ENCODE measurements around the gene SCO2. TPM values are rescaled to one million over a fixed set of nuclear protein-coding genes. Genes with fewer than 3 reads are reported as not detected.
A peak's percentile ranks its signal among the peaks of the same experiment; 100 is the strongest.

SCO2 gene
- total RNA-seq, 2 donors from 2014 or later: 3.5 to 4.5 TPM

- DNase-seq (ENCODE audit: low spot score) (no peak), ATAC-seq (ENCODE audit: insufficient number of reproducible peaks, low FRiP score, low read depth) (peak; percentile 9)
- H3K27me3 ChIP-seq (replicated peaks; ENCODE audit: insufficient read depth): peaks cover 5% of the 10 kb centered on the region
- H3K36me3 ChIP-seq: no peaks in the 10 kb centered on the region
- no peaks in the 10 kb centered on the region for H3K9me3 ChIP-seq
- peak overlapping the region; percentile 72 to 83 for H3K27ac ChIP-seq
- TF ChIP-seq CTCF (IDR thresholded peaks at IDR 0.05): no peak
- peak overlapping the region; percentile 78 for H3K4me3 ChIP-seq
- H3K4me1 ChIP-seq (ENCODE audit: control insufficient read depth in 1 of 2, low read depth in 2 of 2): peaks cover 20 to 43% of the 10 kb centered on the region in 2 donors
These were observed 5.6 kb upstream of the SCO2 start for GRCh38 chr22:50530877-50531545.

GRCh38 chr22:50530580-50530876, 5.1 kb upstream of the SCO2 start:
- Histone ChIP-seq H3K9me3 (no peaks in the 10 kb centered on the region), H3K4me3 (peak overlapping the region; percentile 78), H3K27me3 (replicated peaks; ENCODE audit: insufficient read depth) (peaks cover 5% of the 10 kb centered on the region), H3K4me1 (ENCODE audit: control insufficient read depth in 1 of 2, low read depth in 2 of 2) (peaks cover 20 to 43% of the 10 kb centered on the region in 2 donors), H3K36me3 (no peaks in the 10 kb centered on the region), H3K27ac (peak overlapping the region; percentile 72 to 83)
- DNase-seq (ENCODE audit: low spot score) (no peak), ATAC-seq (ENCODE audit: insufficient number of reproducible peaks, low FRiP score, low read depth) (no peak)
- no peak for TF ChIP-seq CTCF (IDR thresholded peaks at IDR 0.05)

- no peak for DNase-seq (ENCODE audit: low spot score)
These were observed 4.6 kb upstream of the SCO2 start, which contains the start of gene TYMP for GRCh38 chr22:50529897-50530579. TSS of gene TYMP (minus strand) at chr22:50530012. CDS start at chr22:50529709, 303 bp downstream.

GRCh38 chr22:50529416-50529896, 4.1 kb upstream of the SCO2 start:
- peaks cover 24 to 50% of the 10 kb centered on the region in 2 donors for H3K4me1 ChIP-seq (ENCODE audit: control insufficient read depth in 1 of 2, low read depth in 2 of 2)
- H3K27ac ChIP-seq: peak overlapping the region; percentile 72 to 83

More at GRCh38 chr22:50529897-50530579, 4.6 kb upstream of the SCO2 start, which contains the start of gene TYMP:
- Histone ChIP-seq H3K36me3 (no peaks in the 10 kb centered on the region), H3K27ac (peak within 1 kb of the TSS; percentile 72 to 83), H3K27me3 (replicated peaks; ENCODE audit: insufficient read depth) (peaks cover 5% of the 10 kb centered on the region), H3K9me3 (no peaks in the 10 kb centered on the region), H3K4me1 (ENCODE audit: control insufficient read depth in 1 of 2, low read depth in 2 of 2) (peaks cover 20 to 44% of the 10 kb centered on the region in 2 donors), H3K4me3 (peak within 1 kb of the TSS; percentile 78)
- no peak for TF ChIP-seq CTCF (IDR thresholded peaks at IDR 0.05)
- ATAC-seq (ENCODE audit: insufficient number of reproducible peaks, low FRiP score, low read depth): no peak

More at GRCh38 chr22:50529416-50529896, 4.1 kb upstream of the SCO2 start:
- no peak for TF ChIP-seq CTCF (IDR thresholded peaks at IDR 0.05)
- peaks cover 5% of the 10 kb centered on the region for H3K27me3 ChIP-seq (replicated peaks; ENCODE audit: insufficient read depth)
- peak overlapping the region; percentile 78 for H3K4me3 ChIP-seq
- ATAC-seq (ENCODE audit: insufficient number of reproducible peaks, low FRiP score, low read depth) (no peak), DNase-seq (ENCODE audit: low spot score) (no peak)
- H3K9me3 ChIP-seq: no peaks in the 10 kb centered on the region
- H3K36me3 ChIP-seq: no peaks in the 10 kb centered on the region
